ENCODE results near the gene SNTN. TPM values are rescaled to one million over a fixed set of nuclear protein-coding genes. Genes with fewer than 3 reads are reported as not detected.

Gene SNTN
- total RNA-seq, result not detected

DNA sequence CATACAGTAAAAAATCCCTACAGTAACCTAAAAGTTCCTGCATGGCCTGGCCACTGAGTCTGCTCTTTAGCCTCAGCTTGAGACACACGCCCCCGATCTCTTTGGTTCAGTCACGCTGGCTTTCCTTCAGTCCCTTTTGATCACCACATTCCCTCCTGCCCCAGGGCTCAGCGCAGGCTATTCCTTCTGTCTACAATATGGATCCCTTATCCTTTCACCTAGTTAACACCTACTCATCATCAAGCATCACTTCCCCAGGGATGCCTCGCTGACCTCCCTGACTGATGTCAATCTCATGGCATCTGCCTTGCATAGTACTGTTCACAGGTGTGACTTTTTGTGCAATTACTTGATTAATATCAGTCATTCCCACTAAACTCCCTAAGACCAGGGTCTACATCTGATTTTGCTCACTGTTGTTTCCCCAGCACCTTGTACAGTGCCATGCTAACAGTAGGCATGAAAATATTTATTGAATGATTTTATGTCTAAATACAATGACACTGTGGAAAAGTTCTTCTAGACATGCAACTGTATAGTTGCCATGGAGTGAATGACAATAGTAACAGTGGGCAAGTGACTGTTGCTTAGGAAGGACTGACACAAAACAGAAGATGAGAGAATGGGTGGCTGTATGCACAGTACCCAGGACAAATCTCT is at the start of gene SNTN:
SNTN (plus strand) TSS at position 610 of the 660 bp plus-strand sequence; CDS start at position 623, 13 bp downstream.
- Histone ChIP-seq H3K27ac (ENCODE audit: low read depth, low read length) (no peak within 1 kb of the TSS), H3K36me3 (ENCODE audit: control insufficient read depth in 3 of 3, insufficient read depth in 3 of 3, low read length in 3 of 3) (no peaks in the 10 kb centered on the region), H3K9me3 (ENCODE audit: control insufficient read depth in 3 of 3, low read length in 3 of 3) (no peaks in the 10 kb centered on the region), H3K4me3 (ENCODE audit: low read length in 3 of 3) (no peak within 1 kb of the TSS), H3K9ac (ENCODE audit: low read depth in 1 of 3, low read length in 3 of 3) (no peak within 1 kb of the TSS), H3K4me1 (ENCODE audit: control insufficient read depth in 3 of 3, insufficient read depth in 3 of 3, low read length in 3 of 3) (no peaks in the 10 kb centered on the region), H3K27me3 (ENCODE audit: control insufficient read depth in 3 of 3, insufficient read depth in 3 of 3, low read length in 3 of 3) (no peaks in the 10 kb centered on the region)

DNA sequence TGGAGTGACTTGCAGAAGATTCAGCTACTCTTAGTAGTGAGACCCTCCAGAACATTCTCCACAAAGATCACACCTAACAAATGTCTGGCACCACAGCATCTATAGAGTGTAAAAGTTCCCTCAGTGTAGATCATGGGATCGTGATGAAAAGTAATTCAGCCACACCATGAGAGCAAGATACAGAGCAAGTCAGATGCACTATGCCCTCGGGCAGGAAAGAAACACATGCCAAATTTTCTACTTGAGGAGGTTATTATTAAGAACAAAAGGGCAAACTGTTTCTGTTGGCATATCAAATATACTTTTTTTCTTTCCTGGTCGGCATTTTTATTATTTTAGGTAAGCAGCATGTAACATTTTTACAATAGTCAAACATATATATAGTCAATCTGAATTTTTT is 44.8 kb upstream of the SNTN start:
- H3K9me3 ChIP-seq (ENCODE audit: control insufficient read depth in 3 of 3, low read length in 3 of 3), result no peaks in the 10 kb centered on the region
- H3K27ac ChIP-seq (ENCODE audit: low read depth, low read length), result no peak overlapping the region
- H3K9ac ChIP-seq (ENCODE audit: low read depth in 1 of 3, low read length in 3 of 3), result no peak overlapping the region
- no peaks in the 10 kb centered on the region for H3K36me3 ChIP-seq (ENCODE audit: control insufficient read depth in 3 of 3, insufficient read depth in 3 of 3, low read length in 3 of 3)
- H3K27me3 ChIP-seq (ENCODE audit: control insufficient read depth in 3 of 3, insufficient read depth in 3 of 3, low read length in 3 of 3), result no peaks in the 10 kb centered on the region
- no peaks in the 10 kb centered on the region for H3K4me1 ChIP-seq (ENCODE audit: control insufficient read depth in 3 of 3, insufficient read depth in 3 of 3, low read length in 3 of 3)
- no peak overlapping the region for H3K4me3 ChIP-seq (ENCODE audit: low read length in 3 of 3)

DNA sequence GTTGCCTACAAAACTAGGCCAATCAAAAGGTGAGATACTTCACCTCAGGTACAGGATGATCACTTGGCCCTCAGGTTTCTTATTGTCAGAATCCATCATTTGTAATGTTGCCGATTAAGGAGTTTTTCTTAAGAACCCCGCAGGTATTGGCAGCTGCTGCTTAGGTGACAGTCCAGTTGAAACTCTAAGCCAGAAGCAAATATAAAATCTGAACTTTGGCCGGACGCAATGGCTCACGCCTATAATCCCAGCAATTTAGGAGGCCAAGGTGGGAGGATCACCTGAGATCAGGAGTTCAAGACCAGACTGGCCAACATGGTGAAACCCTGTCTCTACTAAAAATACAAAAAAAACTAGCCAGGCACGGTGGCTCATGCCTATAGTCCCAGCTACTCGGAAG is 43.1 kb upstream of the SNTN start:
- no peak overlapping the region for H3K27ac ChIP-seq (ENCODE audit: low read depth, low read length)
- no peaks in the 10 kb centered on the region for H3K36me3 ChIP-seq (ENCODE audit: control insufficient read depth in 3 of 3, insufficient read depth in 3 of 3, low read length in 3 of 3)
- no peaks in the 10 kb centered on the region for H3K4me1 ChIP-seq (ENCODE audit: control insufficient read depth in 3 of 3, insufficient read depth in 3 of 3, low read length in 3 of 3)
- H3K27me3 ChIP-seq (ENCODE audit: control insufficient read depth in 3 of 3, insufficient read depth in 3 of 3, low read length in 3 of 3), result no peaks in the 10 kb centered on the region
- no peak overlapping the region for H3K9ac ChIP-seq (ENCODE audit: low read depth in 1 of 3, low read length in 3 of 3)
- H3K4me3 ChIP-seq (ENCODE audit: low read length in 3 of 3), result no peak overlapping the region
- no peaks in the 10 kb centered on the region for H3K9me3 ChIP-seq (ENCODE audit: control insufficient read depth in 3 of 3, low read length in 3 of 3)

DNA sequence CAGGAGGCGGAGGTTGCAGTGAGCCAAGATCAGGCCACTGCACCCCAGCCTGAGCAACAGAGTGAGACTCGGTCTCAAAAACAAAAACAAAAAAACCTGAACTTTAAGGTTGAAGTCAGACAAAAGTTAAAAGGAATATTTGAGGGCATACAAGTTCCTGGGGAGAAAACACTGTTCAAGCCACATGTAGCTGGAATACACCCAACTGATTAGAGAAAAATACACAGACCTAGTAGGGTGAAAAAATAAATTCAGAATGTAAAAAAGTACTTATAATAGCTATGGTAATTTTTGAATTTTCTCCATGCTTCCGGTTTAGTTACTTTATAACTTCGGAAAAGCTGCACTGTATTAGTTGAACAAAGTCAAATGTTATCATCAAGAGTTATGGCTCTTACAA is 42.6 kb upstream of the SNTN start:
- Histone ChIP-seq H3K4me3 (ENCODE audit: low read length in 3 of 3) (no peak overlapping the region), H3K27ac (ENCODE audit: low read depth, low read length) (no peak overlapping the region), H3K36me3 (ENCODE audit: control insufficient read depth in 3 of 3, insufficient read depth in 3 of 3, low read length in 3 of 3) (no peaks in the 10 kb centered on the region)

DNA sequence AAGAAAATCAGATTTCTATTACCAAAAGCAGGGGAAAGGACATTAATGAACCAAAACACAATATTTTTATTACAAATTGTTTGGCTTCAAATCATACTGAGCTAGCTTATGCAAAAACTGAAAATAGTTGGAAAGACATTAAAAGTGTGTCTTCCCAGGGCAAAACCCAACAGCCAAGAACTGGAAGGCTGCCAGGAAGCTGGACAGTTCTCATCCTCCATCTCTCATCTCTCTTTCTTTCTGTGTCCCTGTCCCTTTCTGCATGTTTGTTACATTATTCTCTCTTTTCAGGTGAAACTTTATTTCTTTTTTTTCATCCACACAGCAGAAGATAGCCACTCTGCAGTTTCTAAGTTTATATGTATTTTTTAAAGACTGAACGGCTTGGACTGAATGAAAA is 41.1 kb upstream of the SNTN start:
- Histone ChIP-seq H3K27me3 (ENCODE audit: control insufficient read depth in 3 of 3, insufficient read depth in 3 of 3, low read length in 3 of 3) (no peaks in the 10 kb centered on the region), H3K4me3 (ENCODE audit: low read length in 3 of 3) (no peak overlapping the region)

More for the DNA sequence above, 42.6 kb upstream of the SNTN start:
- Histone ChIP-seq H3K27me3 (ENCODE audit: control insufficient read depth in 3 of 3, insufficient read depth in 3 of 3, low read length in 3 of 3) (no peaks in the 10 kb centered on the region), H3K9ac (ENCODE audit: low read depth in 1 of 3, low read length in 3 of 3) (no peak overlapping the region), H3K9me3 (ENCODE audit: control insufficient read depth in 3 of 3, low read length in 3 of 3) (no peaks in the 10 kb centered on the region), H3K4me1 (ENCODE audit: control insufficient read depth in 3 of 3, insufficient read depth in 3 of 3, low read length in 3 of 3) (no peaks in the 10 kb centered on the region)

DNA sequence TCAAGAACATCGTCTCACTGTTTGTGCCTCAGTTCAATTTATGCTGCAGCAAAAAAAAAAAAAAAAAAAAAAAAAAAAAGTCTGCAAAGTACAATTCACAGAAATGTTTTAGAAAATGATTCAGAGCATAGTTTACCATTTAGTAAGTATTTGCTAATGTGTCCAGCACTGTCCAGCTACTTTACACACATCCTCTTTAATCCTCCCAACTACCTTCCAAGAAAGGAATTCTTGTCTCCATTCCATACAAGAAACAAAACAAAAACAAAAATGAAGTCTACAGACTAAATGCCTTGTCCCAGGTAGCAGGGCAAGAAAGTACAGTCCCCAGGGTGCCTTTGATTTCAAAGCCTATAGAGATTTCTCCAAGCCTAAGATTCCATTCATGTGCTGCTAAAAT is 38.9 kb upstream of the SNTN start:
- Histone ChIP-seq H3K36me3 (ENCODE audit: control insufficient read depth in 3 of 3, insufficient read depth in 3 of 3, low read length in 3 of 3) (no peaks in the 10 kb centered on the region), H3K9ac (ENCODE audit: low read depth in 1 of 3, low read length in 3 of 3) (no peak overlapping the region), H3K4me3 (ENCODE audit: low read length in 3 of 3) (no peak overlapping the region), H3K27ac (ENCODE audit: low read depth, low read length) (no peak overlapping the region), H3K9me3 (ENCODE audit: control insufficient read depth in 3 of 3, low read length in 3 of 3) (no peaks in the 10 kb centered on the region), H3K4me1 (ENCODE audit: control insufficient read depth in 3 of 3, insufficient read depth in 3 of 3, low read length in 3 of 3) (no peaks in the 10 kb centered on the region), H3K27me3 (ENCODE audit: control insufficient read depth in 3 of 3, insufficient read depth in 3 of 3, low read length in 3 of 3) (no peaks in the 10 kb centered on the region)

More for the DNA sequence above, 41.1 kb upstream of the SNTN start:
- Histone ChIP-seq H3K9me3 (ENCODE audit: control insufficient read depth in 3 of 3, low read length in 3 of 3) (no peaks in the 10 kb centered on the region), H3K9ac (ENCODE audit: low read depth in 1 of 3, low read length in 3 of 3) (no peak overlapping the region), H3K36me3 (ENCODE audit: control insufficient read depth in 3 of 3, insufficient read depth in 3 of 3, low read length in 3 of 3) (no peaks in the 10 kb centered on the region), H3K4me1 (ENCODE audit: control insufficient read depth in 3 of 3, insufficient read depth in 3 of 3, low read length in 3 of 3) (no peaks in the 10 kb centered on the region), H3K27ac (ENCODE audit: low read depth, low read length) (no peak overlapping the region)

DNA sequence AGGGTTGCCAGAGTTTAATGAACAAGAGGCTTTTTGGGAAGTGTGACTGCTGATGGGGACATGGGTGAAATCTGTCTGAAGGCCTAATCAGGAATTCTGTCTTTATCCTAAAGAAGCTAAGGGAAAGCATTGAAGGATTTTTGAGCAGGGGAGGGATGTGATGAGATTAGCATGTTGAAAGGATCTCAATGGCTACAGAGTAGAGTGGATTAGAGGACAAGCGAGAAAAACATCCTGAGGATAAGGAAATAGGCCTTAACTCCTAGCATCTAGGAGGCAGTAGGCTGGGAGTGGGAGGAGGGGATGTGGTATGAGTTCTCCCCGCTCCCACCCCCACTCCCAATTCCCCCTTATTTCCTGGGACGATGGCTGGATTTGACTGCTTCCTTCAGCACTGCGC is 35.1 kb upstream of the SNTN start:
- Histone ChIP-seq H3K9ac (ENCODE audit: low read depth in 1 of 3, low read length in 3 of 3) (no peak overlapping the region), H3K36me3 (ENCODE audit: control insufficient read depth in 3 of 3, insufficient read depth in 3 of 3, low read length in 3 of 3) (no peaks in the 10 kb centered on the region), H3K9me3 (ENCODE audit: control insufficient read depth in 3 of 3, low read length in 3 of 3) (no peaks in the 10 kb centered on the region), H3K4me3 (ENCODE audit: low read length in 3 of 3) (no peak overlapping the region), H3K27ac (ENCODE audit: low read depth, low read length) (no peak overlapping the region), H3K27me3 (ENCODE audit: control insufficient read depth in 3 of 3, insufficient read depth in 3 of 3, low read length in 3 of 3) (peaks cover 0 to 2% (median 0%) of the 10 kb centered on the region in 3 donors), H3K4me1 (ENCODE audit: control insufficient read depth in 3 of 3, insufficient read depth in 3 of 3, low read length in 3 of 3) (no peaks in the 10 kb centered on the region)

DNA sequence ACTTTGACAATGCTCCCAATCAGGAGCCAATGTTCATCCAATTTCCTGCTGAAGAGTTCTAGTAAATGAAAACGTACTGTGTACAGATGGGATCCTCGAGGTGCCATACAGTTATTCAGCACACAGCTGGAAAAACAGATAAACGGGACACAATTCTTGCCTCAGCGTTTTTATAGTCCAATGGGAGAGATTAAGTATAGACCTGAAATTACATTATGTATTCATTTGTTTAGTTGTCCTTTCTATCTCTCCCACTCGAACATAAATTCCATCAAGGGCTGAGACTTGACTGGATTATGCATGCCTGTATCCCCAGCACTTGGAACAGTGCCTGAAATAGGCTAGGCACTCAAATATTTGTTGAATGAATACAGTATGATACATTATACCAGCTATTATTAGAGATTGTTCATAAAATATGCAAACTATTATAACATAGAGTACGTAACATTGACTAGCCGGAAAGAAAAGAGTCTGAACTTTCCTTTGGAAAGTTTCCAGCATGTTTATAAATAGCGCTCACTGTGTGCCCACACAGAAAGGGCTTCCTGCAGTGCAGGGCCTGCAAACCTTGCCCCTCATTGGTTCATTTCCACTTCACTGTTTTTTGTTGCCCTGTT is 27.4 kb upstream of the SNTN start:
- Histone ChIP-seq H3K9me3 (ENCODE audit: control insufficient read depth in 3 of 3, low read length in 3 of 3) (no peaks in the 10 kb centered on the region), H3K9ac (ENCODE audit: low read depth in 1 of 3, low read length in 3 of 3) (no peak overlapping the region), H3K4me3 (ENCODE audit: low read length in 3 of 3) (no peak overlapping the region), H3K27me3 (ENCODE audit: control insufficient read depth in 3 of 3, insufficient read depth in 3 of 3, low read length in 3 of 3) (no peaks in the 10 kb centered on the region), H3K27ac (ENCODE audit: low read depth, low read length) (no peak overlapping the region), H3K4me1 (ENCODE audit: control insufficient read depth in 3 of 3, insufficient read depth in 3 of 3, low read length in 3 of 3) (peaks cover 0 to 3% (median 0%) of the 10 kb centered on the region in 3 donors), H3K36me3 (ENCODE audit: control insufficient read depth in 3 of 3, insufficient read depth in 3 of 3, low read length in 3 of 3) (no peaks in the 10 kb centered on the region)

DNA sequence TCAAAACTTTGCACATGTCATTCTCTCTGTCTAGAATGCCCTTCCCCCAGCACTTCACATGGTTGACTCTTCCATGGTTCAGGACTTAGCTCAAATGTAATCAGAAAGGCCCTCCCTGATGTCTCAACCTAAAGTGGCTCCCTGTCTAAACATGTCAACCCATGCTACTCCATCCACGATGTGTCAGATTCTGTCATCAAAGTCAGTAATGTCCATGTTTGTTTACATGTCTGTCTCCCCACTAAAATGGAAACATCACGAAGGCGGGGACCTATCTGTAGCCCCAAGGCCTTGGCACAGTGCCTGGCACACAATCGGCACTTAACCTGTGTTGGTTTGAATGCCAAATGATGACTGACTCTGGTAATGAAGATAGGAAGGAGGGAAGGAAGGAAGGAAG is 20.8 kb upstream of the SNTN start:
- Histone ChIP-seq H3K36me3 (ENCODE audit: control insufficient read depth in 3 of 3, insufficient read depth in 3 of 3, low read length in 3 of 3) (no peaks in the 10 kb centered on the region), H3K4me3 (ENCODE audit: low read length in 3 of 3) (no peak overlapping the region), H3K4me1 (ENCODE audit: control insufficient read depth in 3 of 3, insufficient read depth in 3 of 3, low read length in 3 of 3) (no peaks in the 10 kb centered on the region), H3K9ac (ENCODE audit: low read depth in 1 of 3, low read length in 3 of 3) (no peak overlapping the region), H3K27ac (ENCODE audit: low read depth, low read length) (no peak overlapping the region), H3K27me3 (ENCODE audit: control insufficient read depth in 3 of 3, insufficient read depth in 3 of 3, low read length in 3 of 3) (no peaks in the 10 kb centered on the region), H3K9me3 (ENCODE audit: control insufficient read depth in 3 of 3, low read length in 3 of 3) (no peaks in the 10 kb centered on the region)

DNA sequence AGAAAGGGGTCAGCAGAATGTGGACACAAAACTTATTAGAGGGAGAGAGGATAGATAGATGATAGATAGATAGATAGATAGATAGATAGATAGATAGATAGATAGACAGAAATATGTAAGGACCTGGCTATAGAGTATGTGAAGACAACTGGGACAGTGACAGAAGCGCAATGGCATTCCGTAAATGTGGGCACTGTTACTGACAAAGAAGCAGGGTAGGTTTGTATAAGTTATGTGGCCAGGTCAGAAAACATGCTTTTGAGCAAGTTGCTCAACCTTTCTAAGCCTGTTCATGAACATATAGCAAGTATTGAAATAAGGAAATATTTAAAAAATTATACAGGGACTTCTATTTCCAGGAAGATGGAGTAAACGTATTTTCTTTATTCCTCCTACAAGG is 17.3 kb upstream of the SNTN start:
- no peak overlapping the region for H3K4me3 ChIP-seq (ENCODE audit: low read length in 3 of 3)
- H3K9me3 ChIP-seq (ENCODE audit: control insufficient read depth in 3 of 3, low read length in 3 of 3), result no peaks in the 10 kb centered on the region
- no peaks in the 10 kb centered on the region for H3K4me1 ChIP-seq (ENCODE audit: control insufficient read depth in 3 of 3, insufficient read depth in 3 of 3, low read length in 3 of 3)
- H3K9ac ChIP-seq (ENCODE audit: low read depth in 1 of 3, low read length in 3 of 3), result no peak overlapping the region
- no peak overlapping the region for H3K27ac ChIP-seq (ENCODE audit: low read depth, low read length)
- H3K27me3 ChIP-seq (ENCODE audit: control insufficient read depth in 3 of 3, insufficient read depth in 3 of 3, low read length in 3 of 3), result no peaks in the 10 kb centered on the region
- no peaks in the 10 kb centered on the region for H3K36me3 ChIP-seq (ENCODE audit: control insufficient read depth in 3 of 3, insufficient read depth in 3 of 3, low read length in 3 of 3)
